ENCODE results near the gene SCRN2.

DNA sequence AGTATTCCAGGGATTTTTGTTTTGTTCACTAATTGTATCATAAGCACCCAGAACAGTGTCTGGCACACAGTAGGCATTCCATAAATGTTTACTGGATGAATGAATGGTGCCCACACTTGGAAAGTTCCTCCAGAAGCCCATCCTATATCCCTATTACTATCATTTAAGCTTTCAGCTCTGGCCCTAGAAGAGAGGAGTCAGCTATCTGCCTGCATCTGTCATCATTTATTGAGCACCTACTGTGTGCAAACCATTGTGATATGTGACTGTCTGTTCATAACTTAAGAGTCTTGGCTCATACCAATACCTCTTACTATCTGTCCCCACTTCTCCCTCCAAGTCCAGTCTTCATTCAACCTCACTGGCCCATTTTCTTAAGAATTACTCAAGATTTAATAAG, 30.0 kb upstream of the SCRN2 start:
- TF ChIP-seq POLR2A (IDR thresholded peaks at IDR 0.05) (no peak), CTCF (IDR thresholded peaks at IDR 0.05) (no peak)
